Measurements from ENCODE around the gene SLC49A4. TPM values are rescaled to one million over a fixed set of nuclear protein-coding genes. Genes with fewer than 3 reads are reported as not detected.

The SLC49A4 gene
- total RNA-seq, 1 experiment from 2014 or later: 11.3 TPM

- Histone ChIP-seq H3K9me3 (ENCODE audit: control insufficient read depth in 1 of 2, insufficient read depth in 1 of 2, low read depth in 1 of 2, low read length in 2 of 2) (no peaks in the 10 kb centered on the region), H2AFZ (ENCODE audit: low read depth, low read length, poor library complexity, severe bottlenecking) (no peak overlapping the region), H3K27ac (ENCODE audit: low read depth, low read length) (no peak overlapping the region), H4K20me1 (ENCODE audit: insufficient read depth) (no peaks in the 10 kb centered on the region), H3K36me3 (ENCODE audit: control insufficient read depth in 1 of 2, insufficient read depth in 2 of 2, low read length in 2 of 2) (no peaks in the 10 kb centered on the region), H3K27me3 (ENCODE audit: insufficient read depth, low read length) (no peaks in the 10 kb centered on the region), H3K4me2 (ENCODE audit: low read length) (no peak overlapping the region), H3K9ac (ENCODE audit: low read length) (no peak overlapping the region), H3K4me3 (replicated peaks in 1 of 2; ENCODE audit: low read depth in 1 of 2, low read length in 2 of 2) (no peak overlapping the region), H3K4me1 (ENCODE audit: control insufficient read depth in 1 of 2, insufficient read depth in 2 of 2, low read length in 2 of 2) (no peaks in the 10 kb centered on the region), H3K79me2 (ENCODE audit: insufficient read depth, low read length) (no peaks in the 10 kb centered on the region), H3K9me2 (ENCODE audit: insufficient read depth) (no peaks in the 10 kb centered on the region)
- ChIA-PET RAD21 (ENCODE audit: low non-redundant PET in 1 of 2, low total read pairs in 2 of 2, uncharacterized antibody in 2 of 2, unreplicated experiment in 2 of 2) (no interaction called here), POLR2A (interaction anchor here (0.6 kb wide), 1 partner anchor 627 kb away, joined by 3 read pairs; no protein-coding TSS in a partner anchor), CTCF (interaction anchor here (0.5 kb wide), 1 partner anchor 379 kb away, joined by 4 read pairs; no protein-coding TSS in a partner anchor)
- intact Hi-C loops (cut with micrococcal nuclease): no loop called here
- DNase-seq (ENCODE audit: low read depth, low spot score): no peak
- BruUV-seq (replicated peaks): no TSS peak
- ATAC-seq: no peak
- TF ChIP-seq ZFX (IDR thresholded peaks at IDR 0.05) (no peak), JUND (IDR thresholded peaks at IDR 0.05) (no peak), CBX3 (IDR thresholded peaks at IDR 0.05; ENCODE audit: low read depth) (no peak), EGR1 (IDR thresholded peaks at IDR 0.05; ENCODE audit: low read depth) (no peak), POLR2AphosphoS5 (IDR thresholded peaks at IDR 0.05; ENCODE audit: low read depth, low read length) (no peak), SRF (IDR thresholded peaks at IDR 0.05; ENCODE audit: low read depth) (no peak), YY1 (IDR thresholded peaks at IDR 0.05; ENCODE audit: extremely low read depth, insufficient replicate concordance, low read depth, low read length) (no peak), CEBPB (IDR thresholded peaks at IDR 0.05; ENCODE audit: low read depth) (no peak), TCF7L2 (IDR thresholded peaks at IDR 0.05; ENCODE audit: borderline replicate concordance, extremely low read depth, insufficient read depth, insufficient read length) (no peak), REST (IDR thresholded peaks at IDR 0.05; ENCODE audit: low read depth) (no peak), EZH2phosphoT487 (IDR thresholded peaks at IDR 0.05; ENCODE audit: borderline replicate concordance) (no peak), POLR2A (IDR thresholded peaks at IDR 0.05; ENCODE audit: borderline replicate concordance, extremely low read depth, insufficient read depth, insufficient read length) (no peak), MAX (IDR thresholded peaks at IDR 0.05) (no peak), FOSL1 (IDR thresholded peaks at IDR 0.05; ENCODE audit: low read depth) (no peak), ELF1 (IDR thresholded peaks at IDR 0.05; ENCODE audit: borderline replicate concordance, low read depth) (no peak), ATF3 (IDR thresholded peaks at IDR 0.05) (no peak), CTCF (IDR thresholded peaks at IDR 0.05 in 2 of 3, conservative IDR thresholded peaks at IDR 0.05 in 1 of 3; ENCODE audit: borderline replicate concordance in 1 of 3, insufficient read depth in 1 of 3, low read depth in 2 of 3, low read length in 2 of 3) (no peak), ZNF274 (IDR thresholded peaks at IDR 0.05; ENCODE audit: low read depth, low read length) (no peak), ZBTB33 (IDR thresholded peaks at IDR 0.05; ENCODE audit: extremely low read depth, insufficient replicate concordance, low read length) (no peak)
These were observed 133.7 kb downstream of the SLC49A4 start for GRCh38 chr3:122928396-122929187.
